Muscle of leg (tissue), 11 donors: Measurements from ENCODE around the gene SUGT1. TPM values are rescaled to one million over a fixed set of nuclear protein-coding genes. Genes with fewer than 3 reads are reported as not detected.
"Not testable (repeated sequence)": the region's sequence is repeated elsewhere in the genome, so short reads cannot be mapped to it uniquely, and the experiment has no call there.

Source experiments
- DNase-seq: peaks from one replicate; pipeline ENCODE4 v3.0.0; 2013
- H3K27ac ChIP-seq: one replicate; pipeline ENCODE4 v1.5.1; 2013; ENCODE audit warnings: mild to moderate bottlenecking, low read length, control low read depth
- H3K27me3 ChIP-seq: one replicate; pipeline ENCODE4 v1.6.1; 2013; ENCODE audit warnings: low read length; ENCODE audit not compliant: control insufficient read depth, insufficient read depth
- H3K36me3 ChIP-seq: one replicate; pipeline ENCODE4 v1.6.1; 2013; ENCODE audit warnings: low read length; ENCODE audit not compliant: control insufficient read depth, insufficient read depth
- H3K4me1 ChIP-seq: one replicate; pipeline ENCODE4 v1.6.1; 2013; ENCODE audit warnings: low read length; ENCODE audit not compliant: control insufficient read depth, insufficient read depth
- H3K4me3 ChIP-seq: one replicate; pipeline ENCODE4 v1.5.1; 2013; ENCODE audit warnings: low read length, control low read depth
- H3K9me3 ChIP-seq: replicated peaks from 2 replicates; pipeline ENCODE4 v1.6.1; 2013; ENCODE audit warnings: low read depth, low read length; ENCODE audit not compliant: control insufficient read depth
- WGBS: methylation state at CpG from one replicate; pipeline ENCODE4 v1.1.5; 2013; ENCODE audit warnings: missing lambda C conversion rate; ENCODE audit not compliant: insufficient coverage; 5-methylcytosine and 5-hydroxymethylcytosine counted together
- polyA plus RNA-seq, 8 donors: library from polyadenylated mRNA; unstranded; fragments of 120-200 nt; gene quantifications; one replicate each; pipeline versions ENCODE4 v1.2.1 to v1.2.3, GENCODE V29; 2013; ENCODE audit warnings: inconsistent platforms in 1 of 8, low replicate concordance in 1 of 8; ENCODE audit not compliant: insufficient read length in 8 of 8, insufficient read depth in 1 of 8
- total RNA-seq: library from RNA; stranded (reverse); fragments of 120-200 nt; gene quantifications from one replicate; pipeline ENCODE4 v1.2.4, GENCODE V29; 2013

SUGT1 gene
- total and polyA plus RNA-seq, 9 donors = 33.6 to 42.7 (median 36.0) TPM

- H3K36me3 ChIP-seq = peaks cover 7% of the 10 kb centered on the region
- 100% methylated on average over 1 of the region's 2 CpGs for WGBS
Measured at GRCh38 chr13:52659340-52659739, 6.7 kb downstream of the SUGT1 start.

GRCh38 chr13:52664272-52664671 lies 11.6 kb downstream of the SUGT1 start:
- no peak for DNase-seq
- H3K27ac ChIP-seq = no peak overlapping the region
- H3K27me3 ChIP-seq = no peaks in the 10 kb centered on the region
- 100% methylated on average over 1 of the region's 4 CpGs for WGBS
- no peaks in the 10 kb centered on the region for H3K4me1 ChIP-seq
- no peaks in the 10 kb centered on the region for H3K9me3 ChIP-seq
- H3K4me3 ChIP-seq = no peak overlapping the region
- peaks cover 17% of the 10 kb centered on the region for H3K36me3 ChIP-seq

More at GRCh38 chr13:52659340-52659739, 6.7 kb downstream of the SUGT1 start:
- H3K4me3 ChIP-seq = no peak overlapping the region
- no peak for DNase-seq
- H3K4me1 ChIP-seq = no peaks in the 10 kb centered on the region
- H3K27me3 ChIP-seq = no peaks in the 10 kb centered on the region
- H3K9me3 ChIP-seq = no peaks in the 10 kb centered on the region
- H3K27ac ChIP-seq = no peak overlapping the region

GRCh38 chr13:52665325-52665724 lies 12.7 kb downstream of the SUGT1 start:
- Histone ChIP-seq H3K4me3 (no peak overlapping the region), H3K27ac (no peak overlapping the region), H3K4me1 (no peaks in the 10 kb centered on the region), H3K9me3 (no peaks in the 10 kb centered on the region), H3K36me3 (peaks cover 17% of the 10 kb centered on the region), H3K27me3 (no peaks in the 10 kb centered on the region)
- peak; percentile 29 for DNase-seq

GRCh38 chr13:52669677-52670076 lies 17.0 kb downstream of the SUGT1 start:
- no peaks in the 10 kb centered on the region for H3K9me3 ChIP-seq
- H3K36me3 ChIP-seq = peaks cover 10% of the 10 kb centered on the region
- no peak overlapping the region for H3K27ac ChIP-seq
- WGBS = no CpG with 5 or more reads among the region's 2 CpGs
- no peak for DNase-seq
- no peaks in the 10 kb centered on the region for H3K4me1 ChIP-seq
- no peak overlapping the region for H3K4me3 ChIP-seq
- no peaks in the 10 kb centered on the region for H3K27me3 ChIP-seq

GRCh38 chr13:52670726-52671125 lies 18.1 kb downstream of the SUGT1 start:
- H3K4me1 ChIP-seq = no peaks in the 10 kb centered on the region
- no peak overlapping the region for H3K27ac ChIP-seq
- no peaks in the 10 kb centered on the region for H3K9me3 ChIP-seq
- peaks cover 13% of the 10 kb centered on the region for H3K36me3 ChIP-seq
- H3K4me3 ChIP-seq = no peak overlapping the region
- no peak for DNase-seq
- WGBS = 100% methylated on average over 1 of the region's 8 CpGs
- H3K27me3 ChIP-seq = no peaks in the 10 kb centered on the region

- Histone ChIP-seq H3K9me3 (no peaks in the 10 kb centered on the region), H3K27ac (no peak overlapping the region), H3K27me3 (no peaks in the 10 kb centered on the region), H3K4me1 (no peaks in the 10 kb centered on the region), H3K36me3 (peaks cover 12% of the 10 kb centered on the region), H3K4me3 (no peak overlapping the region)
- no peak for DNase-seq
- WGBS = no CpG with 5 or more reads among the region's 1 CpG
Measured at GRCh38 chr13:52673465-52673864, 20.8 kb downstream of the SUGT1 start.

- no peaks in the 10 kb centered on the region for H3K9me3 ChIP-seq
- H3K27ac ChIP-seq = no peak overlapping the region
- peaks cover 24% of the 10 kb centered on the region for H3K36me3 ChIP-seq
- H3K4me3 ChIP-seq = no peak overlapping the region
- DNase-seq = no peak
- WGBS = no CpG with 5 or more reads among the region's 1 CpG
- H3K4me1 ChIP-seq = no peaks in the 10 kb centered on the region
- no peaks in the 10 kb centered on the region for H3K27me3 ChIP-seq
Measured at GRCh38 chr13:52677823-52678222, 25.2 kb downstream of the SUGT1 start.

GRCh38 chr13:52685806-52686205 lies 33.2 kb downstream of the SUGT1 start:
- H3K27ac ChIP-seq, H3K4me1 ChIP-seq, H3K9me3 ChIP-seq, H3K4me3 ChIP-seq, DNase-seq, H3K27me3 ChIP-seq: not testable (repeated sequence)
- H3K36me3 ChIP-seq = peaks cover 26% of the 10 kb centered on the region
- no CpG with 5 or more reads among the region's 9 CpGs for WGBS

GRCh38 chr13:52686376-52686775 lies 33.7 kb downstream of the SUGT1 start:
- no peak overlapping the region for H3K4me3 ChIP-seq
- H3K27me3 ChIP-seq = no peaks in the 10 kb centered on the region
- no peaks in the 10 kb centered on the region for H3K9me3 ChIP-seq
- no peak overlapping the region for H3K27ac ChIP-seq
- H3K4me1 ChIP-seq = no peaks in the 10 kb centered on the region
- WGBS = no CpG with 5 or more reads among the region's 4 CpGs
- no peak for DNase-seq
- H3K36me3 ChIP-seq = peaks cover 24% of the 10 kb centered on the region

GRCh38 chr13:52695856-52696255 lies 43.2 kb downstream of the SUGT1 start:
- Histone ChIP-seq H3K9me3 (no peaks in the 10 kb centered on the region), H3K4me3 (no peak overlapping the region), H3K27ac (no peak overlapping the region), H3K36me3 (peaks cover 2% of the 10 kb centered on the region), H3K27me3 (no peaks in the 10 kb centered on the region), H3K4me1 (no peaks in the 10 kb centered on the region)
- DNase-seq = no peak
- no CpG with 5 or more reads among the region's 3 CpGs for whole genome bisulfite sequencing

GRCh38 chr13:52696566-52696965 lies 43.9 kb downstream of the SUGT1 start:
- Histone ChIP-seq H3K27ac (no peak overlapping the region), H3K27me3 (no peaks in the 10 kb centered on the region), H3K4me3 (no peak overlapping the region), H3K9me3 (no peaks in the 10 kb centered on the region), H3K4me1 (no peaks in the 10 kb centered on the region), H3K36me3 (no peaks in the 10 kb centered on the region)
- no CpG with 5 or more reads among the region's 5 CpGs for WGBS
- DNase-seq = no peak
